Endothelial cell of umbilical vein (primary cell): Measurements from ENCODE around the gene MALRD1. TPM values are rescaled to one million over a fixed set of nuclear protein-coding genes. Genes with fewer than 3 reads are reported as not detected.

Source experiments
- BruUV-seq: library from RNA; stranded (reverse); fragments of 400-500 nt; replicated peaks from 2 replicates; lab custom pipeline; 2021; lab: Mats Ljungman, UMichigan
- CTCF ChIA-PET: fragments of 300-600, 350-600 bp; sonication (Branson Sonifier 250); formaldehyde crosslinking; loops from one replicate; lab custom pipeline; 2021; ENCODE audit warnings: antibody characterized with exemption, inconsistent platforms; lab: Charles Lee
- POLR2A ChIA-PET: fragments of 300-600, 350-600 bp; sonication (Branson Sonifier 250); formaldehyde crosslinking; loops from one replicate; lab custom pipeline; 2021; ENCODE audit warnings: antibody characterized with exemption, inconsistent platforms; lab: Charles Lee
- DNase-seq: peaks from one replicate; pipeline ENCODE4 v3.0.0-alpha.2; 2011; ENCODE audit warnings: low read depth, low spot score
- FAIRE-seq: peaks from 2 replicates; lab custom pipeline; 2011; peaks lifted over from hg19 to GRCh38; lab: Jason Lieb, UNC
- H2AFZ ChIP-seq: 2 replicates; pipeline ENCODE4 v1.6.0; 2012; ENCODE audit warnings: low read depth, low read length, control low read depth, inconsistent platforms
- H3K27ac ChIP-seq: 2 replicates; pipeline ENCODE4 v1.5.1; 2011; ENCODE audit warnings: low read depth, mild to moderate bottlenecking, control low read depth, low read length, moderate library complexity; ENCODE audit not compliant: insufficient read depth
- H3K27me3 ChIP-seq, 2 experiments: 2 replicates each; pipeline versions ENCODE4 v1.6.0 to v1.6.1; 2011; ENCODE audit warnings: low read length in 2 of 2, mixed read lengths in 1 of 2; ENCODE audit not compliant: control insufficient read depth in 2 of 2, insufficient read depth in 2 of 2
- H3K36me3 ChIP-seq, 2 experiments: 2 replicates in 1 of 2; 3 replicates in 1 of 2; pipeline ENCODE4 v1.5.1; 2011; ENCODE audit warnings: low read length in 2 of 2, mild to moderate bottlenecking in 1 of 2, moderate library complexity in 1 of 2; ENCODE audit not compliant: control insufficient read depth in 2 of 2, insufficient read depth in 2 of 2; ENCODE audit errors: extremely low read depth in 1 of 2
- H3K4me1 ChIP-seq: 3 replicates; pipeline ENCODE4 v1.5.1; 2011; ENCODE audit warnings: mild to moderate bottlenecking, low read length; ENCODE audit not compliant: control insufficient read depth, insufficient read depth; ENCODE audit errors: extremely low read depth
- H3K4me2 ChIP-seq: 2 replicates; pipeline ENCODE4 v1.6.1; 2011; ENCODE audit warnings: low read length, control low read depth, mixed read lengths; ENCODE audit not compliant: insufficient read depth
- H3K4me3 ChIP-seq, 3 experiments: fragments of 200-600 bp in 1 of 3; sonication (generic), shearing (Covaris generic) in 1 of 3; replicated peaks in 1 of 3; 2 replicates each; pipeline ENCODE4 v1.5.1; 2011 to 2016; ENCODE audit warnings: control low read depth in 3 of 3, low read length in 3 of 3, mild to moderate bottlenecking in 2 of 3, inconsistent platforms in 1 of 3, low read depth in 1 of 3, moderate library complexity in 1 of 3; ENCODE audit not compliant: insufficient read depth in 1 of 3
- H3K79me2 ChIP-seq: 2 replicates; pipeline ENCODE4 v1.6.0; 2012; ENCODE audit warnings: low read length, inconsistent platforms; ENCODE audit not compliant: control insufficient read depth, insufficient read depth
- H3K9ac ChIP-seq: replicated peaks from 2 replicates; pipeline ENCODE3; 2011; ENCODE audit warnings: low read length, control low read depth; ENCODE audit not compliant: insufficient read depth; ENCODE audit errors: extremely low read depth
- H3K9me1 ChIP-seq: replicated peaks from 3 replicates; pipeline ENCODE4 v1.6.0; 2011; ENCODE audit warnings: mild to moderate bottlenecking, low read length; ENCODE audit not compliant: control insufficient read depth, insufficient read depth; ENCODE audit errors: extremely low read depth
- H3K9me3 ChIP-seq: replicated peaks from 2 replicates; pipeline ENCODE4 v1.5.1; 2012; ENCODE audit warnings: low read length, inconsistent platforms; ENCODE audit not compliant: control insufficient read depth, insufficient read depth
- H4K20me1 ChIP-seq: replicated peaks from 2 replicates; pipeline ENCODE3; 2011; ENCODE audit warnings: mild to moderate bottlenecking, low read length; ENCODE audit not compliant: control insufficient read depth, insufficient read depth; ENCODE audit errors: extremely low read depth
- CTCF ChIP-seq, 2 donors: IDR thresholded peaks; 1 replicate in 1 of 2; 2 replicates in 1 of 2; pipeline ENCODE4 v1.5.1; 2011; ENCODE audit warnings: low read length in 2 of 2, mild to moderate bottlenecking in 2 of 2, moderate library complexity in 2 of 2, control low read depth in 1 of 2, inconsistent platforms in 1 of 2, low read depth in 1 of 2; ENCODE audit not compliant: insufficient read depth in 1 of 2; ENCODE audit errors: extremely low read depth in 1 of 2
- EZH2 ChIP-seq: IDR thresholded peaks from 2 replicates; pipeline ENCODE4 v1.6.1; 2012; ENCODE audit warnings: borderline replicate concordance, low read depth, mild to moderate bottlenecking, moderate library complexity, low read length, inconsistent platforms; ENCODE audit not compliant: severe bottlenecking
- FOS ChIP-seq: IDR thresholded peaks from 2 replicates; pipeline ENCODE4 v1.6.1; 2011; ENCODE audit warnings: mild to moderate bottlenecking, low read length, moderate library complexity, borderline replicate concordance; ENCODE audit not compliant: insufficient read depth
- GATA2 ChIP-seq: IDR thresholded peaks from 2 replicates; pipeline ENCODE4 v1.7.0; 2011; ENCODE audit warnings: low read depth, mild to moderate bottlenecking, moderate library complexity, mixed read lengths, low read length; ENCODE audit not compliant: insufficient read length, insufficient read depth
- JUN ChIP-seq: IDR thresholded peaks from 2 replicates; pipeline ENCODE4 v1.6.1; 2011; ENCODE audit warnings: borderline replicate concordance, low read depth; ENCODE audit not compliant: insufficient read length, insufficient read depth
- MAX ChIP-seq: IDR thresholded peaks from 2 replicates; pipeline ENCODE4 v1.6.1; 2011; ENCODE audit not compliant: insufficient read depth, insufficient read length
- MYC ChIP-seq: IDR thresholded peaks from one replicate; pipeline ENCODE4 v1.6.1; 2011; ENCODE audit warnings: mild to moderate bottlenecking, low read depth, low read length
- POLR2A ChIP-seq: IDR thresholded peaks from 2 replicates; pipeline ENCODE4 v1.6.1; 2012; ENCODE audit warnings: low read depth, mild to moderate bottlenecking, control low read depth, low read length
- POLR2AphosphoS5 ChIP-seq: IDR thresholded peaks from 2 replicates; pipeline ENCODE4 v1.6.1; 2012; ENCODE audit warnings: low read depth, mild to moderate bottlenecking, control low read depth, low read length, moderate library complexity; ENCODE audit not compliant: insufficient read depth
- dilution Hi-C: fragments of 300-500 bp; cut with MboI; formaldehyde crosslinking; loops from one replicate; pipeline ENCODE4 v1.15.0; 2019; ENCODE audit warnings: low sequenced_read_pairs; ENCODE audit not compliant: extremely low pct_ligation_motif_present
- intact Hi-C: fragments of 100-400 bp; cut with micrococcal nuclease; formaldehyde crosslinking; loops from one replicate; pipeline ENCODE4 v1.10.0; 2022
- polyA plus RNA-seq, 4 experiments: library from polyadenylated mRNA; depleted of rRNA in 3 of 4; stranded (reverse) in 3 of 4; unstranded in 1 of 4; fragments of >200 nt; gene quantifications; 2 replicates each; pipeline versions ENCODE4 v1.2.1 to v1.2.3, GENCODE V29; 2011 to 2012; ENCODE audit warnings: missing spikeins in 1 of 4
- total RNA-seq: library from RNA; stranded (reverse); gene quantifications from 2 replicates; pipeline ENCODE4 v1.2.3, GENCODE V29; 2021

The MALRD1 gene
- total and polyA plus RNA-seq, 2 donors (not counting 3 experiments of a cell fraction or from before 2014, with no cell fraction given): not detected

- no peak overlapping the region for H3K9ac ChIP-seq
- no peaks in the 10 kb centered on the region for H3K4me1 ChIP-seq
- POLR2A ChIA-PET: no interaction called here
- DNase-seq (no peak), FAIRE-seq (no peak)
- H3K4me2 ChIP-seq: no peak overlapping the region
- H3K27ac ChIP-seq: no peak overlapping the region
- no peak overlapping the region for H2AFZ ChIP-seq
- intact Hi-C loops: no loop called here
- H3K79me2 ChIP-seq: no peaks in the 10 kb centered on the region
- H4K20me1 ChIP-seq: no peaks in the 10 kb centered on the region
- no peaks in the 10 kb centered on the region for H3K9me1 ChIP-seq
- CTCF ChIA-PET: no interaction called here
- dilution Hi-C loops: no loop called here
- no peak for TF ChIP-seq EZH2
- TF ChIP-seq POLR2AphosphoS5: no peak
- TF ChIP-seq POLR2A: no peak
- no peak for TF ChIP-seq FOS
- no peak for TF ChIP-seq MYC
- TF ChIP-seq CTCF (IDR thresholded peaks at IDR 0.05; ENCODE audit: extremely low read depth in 1 of 2, insufficient read depth in 1 of 2, low read depth in 1 of 2, low read length in 2 of 2): no peak
- no peak for TF ChIP-seq GATA2
- no peak for TF ChIP-seq MAX
- no peak for TF ChIP-seq JUN
- BruUV-seq: no TSS peak
- H3K36me3 ChIP-seq: no peaks in the 10 kb centered on the region
- H3K9me3 ChIP-seq: peaks cover 8% of the 10 kb centered on the region
- H3K27me3 ChIP-seq: no peaks in the 10 kb centered on the region
- no peak overlapping the region for H3K4me3 ChIP-seq
Measured at GRCh38 chr10:19184891-19185290, 136.3 kb downstream of the MALRD1 start.
